DLD1 (cell line): Measurements from ENCODE around the gene UBE3C.
"Not testable (repeated sequence)": the region's sequence is repeated elsewhere in the genome, so short reads cannot be mapped to it uniquely, and the experiment has no call there.

Experiments
- in situ Hi-C: cut with HindIII; loops from 2 replicates; pipeline ENCODE4 v1.10.0; 2017; ENCODE audit warnings: low sequenced_read_pairs

UBE3C gene

GRCh38 chr7:157233677-157234076 is 95.0 kb downstream of the UBE3C start:
- in situ Hi-C loops: no loop called here

- in situ Hi-C loops: no loop called here
Observed at GRCh38 chr7:157234271-157234670, 95.5 kb downstream of the UBE3C start.

- in situ Hi-C loops: no loop called here
Observed at GRCh38 chr7:157235357-157236333, 96.9 kb downstream of the UBE3C start.

GRCh38 chr7:157238087-157238486 is 99.4 kb downstream of the UBE3C start:
- in situ Hi-C loops: no loop called here

GRCh38 chr7:157239571-157240270 is 101.0 kb downstream of the UBE3C start:
- in situ Hi-C loops: no loop called here

- in situ Hi-C loops: no loop called here
Observed at GRCh38 chr7:157241631-157242030, 102.9 kb downstream of the UBE3C start.

GRCh38 chr7:157244516-157245294 is 106.0 kb downstream of the UBE3C start:
- in situ Hi-C loops: no loop called here

- in situ Hi-C loops: no loop called here
Observed at GRCh38 chr7:157246052-157246451, 107.3 kb downstream of the UBE3C start.

- in situ Hi-C loops: no loop called here
Observed at GRCh38 chr7:157248659-157249058, 109.9 kb downstream of the UBE3C start.

GRCh38 chr7:157250605-157251228 is 112.0 kb downstream of the UBE3C start:
- in situ Hi-C loops: no loop called here

- in situ Hi-C loops: not testable (repeated sequence)
Observed at GRCh38 chr7:157251817-157252216, 113.1 kb downstream of the UBE3C start.

GRCh38 chr7:157253850-157254249 is 115.1 kb downstream of the UBE3C start:
- in situ Hi-C loops: no loop called here

- in situ Hi-C loops: not testable (repeated sequence)
Observed at GRCh38 chr7:157254781-157255180, 116.1 kb downstream of the UBE3C start.

- in situ Hi-C loops: no loop called here
Observed at GRCh38 chr7:157255201-157255606, 116.5 kb downstream of the UBE3C start.

GRCh38 chr7:157263156-157263555 is 124.4 kb downstream of the UBE3C start:
- in situ Hi-C loops: no loop called here

GRCh38 chr7:157265051-157265450 is 126.3 kb downstream of the UBE3C start:
- in situ Hi-C loops: no loop called here

- in situ Hi-C loops: no loop called here
Observed at GRCh38 chr7:157266272-157266671, 127.5 kb downstream of the UBE3C start.

- in situ Hi-C loops: no loop called here
Observed at GRCh38 chr7:157267516-157267915, 128.8 kb downstream of the UBE3C start.

GRCh38 chr7:157267956-157268355 is 129.2 kb downstream of the UBE3C start:
- in situ Hi-C loops: no loop called here

- in situ Hi-C loops: no loop called here
Observed at GRCh38 chr7:157268540-157268939, 129.8 kb downstream of the UBE3C start.
